GM23248 (cell line): ENCODE results near the gene CNGB1.

Source experiments
- EZH2 ChIP-seq: fragments of 200-600 bp; sonication (generic); IDR thresholded peaks from 2 replicates; pipeline ENCODE4 v1.6.1; 2018; ENCODE audit warnings: antibody characterized with exemption, mild to moderate bottlenecking; ENCODE audit not compliant: insufficient read depth, poor library complexity, severe bottlenecking
- EZH2phosphoT487 ChIP-seq: fragments of 200-600 bp; sonication (generic); IDR thresholded peaks from 2 replicates; pipeline ENCODE4 v1.6.1; 2018; ENCODE audit warnings: antibody characterized with exemption, moderate library complexity, mild to moderate bottlenecking, low read depth; ENCODE audit not compliant: insufficient read depth

DNA sequence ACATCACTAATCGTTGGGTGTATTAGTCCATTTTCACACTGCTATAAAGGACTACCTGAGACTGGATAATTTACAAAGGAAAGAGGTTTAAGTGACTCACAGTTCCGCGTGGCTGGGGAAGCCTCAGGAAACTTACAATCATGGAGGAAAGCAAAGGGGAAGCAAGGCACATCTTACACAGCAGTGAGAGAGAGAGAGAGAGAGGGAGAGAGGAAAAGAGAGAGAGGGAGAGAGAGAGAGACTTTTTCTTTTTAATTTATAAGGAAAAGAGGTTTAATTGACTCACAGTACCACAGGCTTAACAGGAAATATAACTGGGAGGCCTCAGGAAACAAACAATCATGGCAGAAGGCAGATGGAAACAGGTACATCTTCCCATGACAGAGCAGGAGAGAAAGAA lies 41.7 kb downstream of the CNGB1 start:
- TF ChIP-seq EZH2: no peak
- no peak for TF ChIP-seq EZH2phosphoT487
